HFFc6 (cell line): ENCODE data around the gene REM2. TPM values are rescaled to one million over a fixed set of nuclear protein-coding genes. Genes with fewer than 3 reads are reported as not detected.
A peak's percentile ranks its signal among the peaks of the same experiment; 100 is the strongest.

Experiments used
- DNase-seq: peaks from one replicate; pipeline ENCODE4 v3.0.0-alpha.2; 2018
- H3K27ac Mint-ChIP-seq: 2 replicates; pipeline ENCODE4 v1.8.0; 2020; ENCODE audit warnings: mild to moderate bottlenecking, mixed read lengths
- H3K27me3 Mint-ChIP-seq: 2 replicates; pipeline ENCODE4 v1.8.0; 2021; ENCODE audit warnings: mild to moderate bottlenecking, moderate library complexity, mixed read lengths; ENCODE audit not compliant: insufficient read depth
- H3K36me3 Mint-ChIP-seq: 2 replicates; pipeline ENCODE4 v1.8.0; 2021; ENCODE audit warnings: low read depth, mixed read lengths
- H3K4me1 Mint-ChIP-seq: 2 replicates; pipeline ENCODE4 v1.8.0; 2020; ENCODE audit warnings: low read depth, mixed read lengths
- H3K4me3 Mint-ChIP-seq: 2 replicates; pipeline ENCODE4 v1.8.0; 2020; ENCODE audit warnings: mild to moderate bottlenecking, moderate library complexity, mixed read lengths
- H3K9me3 Mint-ChIP-seq: 2 replicates; pipeline ENCODE4 v1.8.0; 2020; ENCODE audit warnings: mild to moderate bottlenecking, mixed read lengths
- total RNA-seq, 6 experiments: library from RNA; stranded (reverse); fragmentation: NEBNext Ultra II Directional; extraction: Animal tissue kit (Norgen Biotek cat#: 25700); gene quantifications; 2 replicates in 1 of 6; 3 replicates in 5 of 6; pipeline ENCODE4 v1.2.3, GENCODE V29; 2021
- TF ChIP-seq, protein P1 (sequence below): fragments of 200-600 bp; sonication (generic); IDR thresholded peaks from 2 replicates; pipeline ENCODE4 v1.5.0; 2021; ENCODE audit warnings: antibody characterized with exemption, mild to moderate bottlenecking

The REM2 gene
- total RNA-seq, 6 experiments from 2014 or later: 0.09 to 0.17 (median 0.14) TPM; not detected in 2

DNA sequence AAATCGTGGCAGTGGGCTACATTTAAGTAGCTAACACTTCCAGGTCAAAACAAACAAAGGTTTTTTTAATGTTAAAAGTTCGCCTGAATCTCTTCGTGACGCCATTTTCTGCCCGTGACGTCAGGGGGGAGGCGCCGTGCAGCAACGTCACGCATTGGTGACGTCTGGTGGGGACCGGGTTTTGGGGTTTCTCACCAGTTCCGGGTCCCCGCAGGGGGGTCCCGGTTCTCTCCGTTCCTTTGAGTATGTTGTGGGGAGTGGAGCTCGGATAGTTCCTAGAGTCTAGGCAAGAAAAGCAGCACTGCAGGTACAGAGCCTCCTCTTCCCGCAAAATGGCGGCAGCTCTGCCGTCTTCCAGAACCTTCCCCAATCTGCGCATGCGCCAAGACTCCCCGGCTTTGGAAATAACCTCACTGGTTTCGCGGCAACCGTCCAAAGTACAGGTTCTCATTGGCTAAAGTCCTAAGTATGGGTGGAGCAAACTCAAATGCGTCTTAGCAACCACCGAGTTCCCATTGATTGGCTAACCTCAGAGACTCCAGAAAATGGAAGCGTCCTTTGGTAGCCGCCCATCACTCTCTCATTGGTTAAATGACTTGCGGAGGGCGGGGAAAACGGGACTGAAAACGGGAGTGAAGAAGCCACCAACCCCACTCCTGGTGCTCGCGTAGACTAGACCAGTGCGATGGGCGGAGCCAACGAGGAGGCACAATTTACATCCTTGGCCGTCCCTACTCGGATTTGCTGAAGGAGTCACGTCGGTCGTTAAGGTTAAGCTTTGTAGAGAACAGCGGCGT lies 36.0 kb downstream of the REM2 start, which contains the start of gene RBM23:
TSS of gene RBM23 (minus strand) at position 346 of the 797 bp plus-strand sequence.
- peaks cover 65% of the 10 kb centered on the region for H3K36me3 Mint-ChIP-seq
- H3K4me3 Mint-ChIP-seq: peak within 1 kb of the TSS; percentile 100
- peak; percentile 100 for DNase-seq
- TF ChIP-seq, protein P1, sequence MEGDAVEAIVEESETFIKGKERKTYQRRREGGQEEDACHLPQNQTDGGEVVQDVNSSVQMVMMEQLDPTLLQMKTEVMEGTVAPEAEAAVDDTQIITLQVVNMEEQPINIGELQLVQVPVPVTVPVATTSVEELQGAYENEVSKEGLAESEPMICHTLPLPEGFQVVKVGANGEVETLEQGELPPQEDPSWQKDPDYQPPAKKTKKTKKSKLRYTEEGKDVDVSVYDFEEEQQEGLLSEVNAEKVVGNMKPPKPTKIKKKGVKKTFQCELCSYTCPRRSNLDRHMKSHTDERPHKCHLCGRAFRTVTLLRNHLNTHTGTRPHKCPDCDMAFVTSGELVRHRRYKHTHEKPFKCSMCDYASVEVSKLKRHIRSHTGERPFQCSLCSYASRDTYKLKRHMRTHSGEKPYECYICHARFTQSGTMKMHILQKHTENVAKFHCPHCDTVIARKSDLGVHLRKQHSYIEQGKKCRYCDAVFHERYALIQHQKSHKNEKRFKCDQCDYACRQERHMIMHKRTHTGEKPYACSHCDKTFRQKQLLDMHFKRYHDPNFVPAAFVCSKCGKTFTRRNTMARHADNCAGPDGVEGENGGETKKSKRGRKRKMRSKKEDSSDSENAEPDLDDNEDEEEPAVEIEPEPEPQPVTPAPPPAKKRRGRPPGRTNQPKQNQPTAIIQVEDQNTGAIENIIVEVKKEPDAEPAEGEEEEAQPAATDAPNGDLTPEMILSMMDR: no peak
- H3K4me1 Mint-ChIP-seq: peaks cover 55% of the 10 kb centered on the region
- peaks cover 8% of the 10 kb centered on the region for H3K9me3 Mint-ChIP-seq
- H3K27me3 Mint-ChIP-seq: peaks cover 9% of the 10 kb centered on the region
- H3K27ac Mint-ChIP-seq: peak within 1 kb of the TSS; percentile 100

DNA sequence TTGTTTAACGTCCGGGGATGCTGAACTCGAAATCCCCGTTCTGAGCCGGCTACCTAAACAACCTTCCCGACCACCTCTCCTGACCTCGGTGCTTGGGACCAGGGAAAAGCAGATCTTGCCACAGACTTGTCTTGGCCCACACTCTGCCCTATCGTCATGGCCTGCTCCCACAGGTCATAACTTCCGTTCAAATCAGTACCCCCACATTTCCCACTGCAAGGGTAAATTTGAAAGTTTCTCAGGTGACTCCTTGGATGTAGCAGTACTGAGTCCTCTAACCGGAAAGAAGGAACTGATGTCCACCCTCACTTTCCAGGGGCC lies 36.5 kb downstream of the REM2 start:
- peaks cover 68% of the 10 kb centered on the region for H3K36me3 Mint-ChIP-seq
- DNase-seq: no peak

DNA sequence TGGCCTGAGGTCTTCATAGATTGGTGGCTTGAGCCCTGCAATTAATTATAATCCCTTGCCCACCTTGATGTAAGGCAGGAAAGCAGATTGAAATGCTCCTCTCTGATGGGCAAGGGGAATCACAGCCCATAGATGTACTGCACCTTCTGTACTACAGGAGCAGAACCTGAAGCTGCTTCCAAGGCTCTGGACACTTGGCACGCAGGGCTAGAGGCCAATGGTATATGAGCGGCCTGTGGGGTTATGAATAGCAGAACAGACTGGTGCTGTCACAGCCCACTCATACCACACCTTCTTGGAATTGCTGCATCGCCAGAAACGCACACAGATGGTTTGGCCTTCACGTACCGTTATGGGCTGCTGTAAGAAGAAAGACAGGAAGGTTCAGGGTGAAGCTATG lies 37.7 kb downstream of the REM2 start:
- Mint-ChIP-seq H3K36me3 (peaks cover 66% of the 10 kb centered on the region), H3K9me3 (peaks cover 8% of the 10 kb centered on the region), H3K4me3 (no peak overlapping the region), H3K4me1 (peaks cover 55% of the 10 kb centered on the region), H3K27ac (peak overlapping the region; percentile 100), H3K27me3 (peaks cover 9% of the 10 kb centered on the region)
- TF ChIP-seq, protein P1: no peak
- DNase-seq: no peak

More for the DNA sequence above, 36.5 kb downstream of the REM2 start:
- H3K4me3 Mint-ChIP-seq: peak overlapping the region; percentile 100
- H3K27ac Mint-ChIP-seq: peak overlapping the region; percentile 100
- peaks cover 9% of the 10 kb centered on the region for H3K27me3 Mint-ChIP-seq
- H3K4me1 Mint-ChIP-seq: peaks cover 55% of the 10 kb centered on the region
- TF ChIP-seq, protein P1: no peak
- H3K9me3 Mint-ChIP-seq: peaks cover 8% of the 10 kb centered on the region

DNA sequence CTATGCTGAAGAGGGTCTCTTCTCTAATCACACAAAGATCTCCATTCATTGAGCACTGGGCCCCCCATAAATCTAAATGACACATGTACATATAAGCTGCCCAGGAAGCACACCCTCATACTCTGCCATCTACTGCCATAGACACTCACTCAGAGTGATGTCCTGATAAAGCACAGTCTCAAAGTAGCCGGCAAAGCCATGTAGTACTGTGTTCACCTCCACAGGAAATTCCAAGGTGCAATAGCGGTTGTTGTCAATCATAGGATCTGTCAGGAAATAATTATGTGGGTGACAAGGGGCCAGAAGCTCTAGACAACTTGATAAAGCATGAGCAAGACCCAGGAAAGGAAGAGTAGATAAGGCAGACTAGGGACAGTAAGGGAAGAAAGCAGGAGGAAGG lies 39.3 kb downstream of the REM2 start:
- H3K4me3 Mint-ChIP-seq: no peak overlapping the region
- peaks cover 8% of the 10 kb centered on the region for H3K9me3 Mint-ChIP-seq
- peaks cover 67% of the 10 kb centered on the region for H3K4me1 Mint-ChIP-seq
- H3K27me3 Mint-ChIP-seq: peaks cover 9% of the 10 kb centered on the region
- DNase-seq: no peak
- TF ChIP-seq, protein P1: no peak
- peaks cover 78% of the 10 kb centered on the region for H3K36me3 Mint-ChIP-seq
- H3K27ac Mint-ChIP-seq: peak overlapping the region; percentile 70

DNA sequence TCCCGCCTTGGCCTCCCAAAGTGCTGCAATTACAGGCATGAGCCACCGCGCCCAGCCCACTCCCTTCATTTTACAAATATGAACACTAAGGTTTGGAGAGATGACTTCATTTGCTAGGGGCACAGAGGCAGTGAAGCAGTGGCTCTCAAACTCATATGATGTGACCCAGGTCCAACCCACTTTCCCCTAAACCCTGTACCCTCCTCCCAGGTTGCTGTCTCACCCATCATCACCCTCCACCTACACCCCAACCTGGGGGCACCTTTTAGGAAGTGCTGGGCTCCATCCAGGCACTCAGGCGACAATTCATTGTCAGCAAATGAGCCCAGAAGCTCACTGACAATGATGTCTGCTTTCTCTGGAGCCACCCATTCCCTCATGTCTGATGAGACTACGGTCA lies 40.7 kb downstream of the REM2 start:
- peaks cover 4% of the 10 kb centered on the region for H3K9me3 Mint-ChIP-seq
- no peak overlapping the region for H3K27ac Mint-ChIP-seq
- TF ChIP-seq, protein P1: no peak
- H3K36me3 Mint-ChIP-seq: peaks cover 68% of the 10 kb centered on the region
- H3K4me3 Mint-ChIP-seq: no peak overlapping the region
- peaks cover 66% of the 10 kb centered on the region for H3K4me1 Mint-ChIP-seq
- DNase-seq: no peak
- peaks cover 5% of the 10 kb centered on the region for H3K27me3 Mint-ChIP-seq
